Measurements from ENCODE around the gene XPO5. TPM values are rescaled to one million over a fixed set of nuclear protein-coding genes. Genes with fewer than 3 reads are reported as not detected.

Gene XPO5
- total RNA-seq, 2 experiments from 2014 or later: 58.5 to 74.9 TPM

DNA sequence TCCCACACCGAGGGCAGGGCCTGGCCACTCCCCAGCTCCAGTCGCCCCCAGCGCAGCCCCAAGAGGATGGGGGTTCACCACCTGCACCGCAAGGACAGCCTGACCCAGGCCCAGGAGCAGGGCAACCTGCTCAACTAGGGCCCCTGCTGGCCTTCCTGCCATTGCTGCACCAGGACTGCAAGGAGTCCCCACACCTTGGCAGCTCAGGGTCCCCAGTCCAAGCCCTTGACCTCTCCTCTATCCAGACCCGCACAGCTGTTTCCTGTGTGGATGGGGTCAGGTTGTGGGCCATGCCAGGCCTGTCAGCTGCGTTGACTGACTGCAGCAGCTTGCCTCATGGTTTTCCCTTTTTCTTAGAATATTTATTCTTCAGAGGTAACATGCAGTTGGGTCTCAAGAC, 70.1 kb downstream of the XPO5 start:
- Histone ChIP-seq H2AFZ (ENCODE audit: low read length) (no peak overlapping the region), H3K79me2 (ENCODE audit: insufficient read depth, low read depth, low read length) (no peaks in the 10 kb centered on the region), H4K20me1 (ENCODE audit: insufficient read depth, low read length) (no peaks in the 10 kb centered on the region), H3K9me3 (ENCODE audit: low read length) (no peaks in the 10 kb centered on the region), H3K36me3 (ENCODE audit: insufficient read depth, low read length) (peaks cover 40% of the 10 kb centered on the region), H3K4me2 (ENCODE audit: low read length) (no peak overlapping the region), H3K27ac (ENCODE audit: low read depth, low read length, poor library complexity, severe bottlenecking) (no peak overlapping the region), H3K9me2 (ENCODE audit: insufficient read depth, low read length) (no peaks in the 10 kb centered on the region), H3K4me1 (ENCODE audit: insufficient read depth, low read length, poor library complexity, severe bottlenecking) (no peaks in the 10 kb centered on the region), H3K4me3 (ENCODE audit: low read depth, low read length, poor library complexity, severe bottlenecking) (no peak overlapping the region)
- POLR2A ChIA-PET: interaction anchor here (0.6 to 1.5 kb wide), 4 partner anchors 28 to 555 kb away, joined by 3 to 7 read pairs (median 4); partner anchors contain the start of gene TJAP1
- intact Hi-C loops (cut with micrococcal nuclease; ENCODE audit: unreplicated experiment): loop anchor here (1.0 to 10.0 kb wide), 2 partner anchors 242 to 431 kb away; partner anchors contain the start of gene PTK7
- TF ChIP-seq EZH2phosphoT487 (IDR thresholded peaks at IDR 0.05; ENCODE audit: borderline replicate concordance, low read depth, low read length): no peak
- TF ChIP-seq, protein P1, sequence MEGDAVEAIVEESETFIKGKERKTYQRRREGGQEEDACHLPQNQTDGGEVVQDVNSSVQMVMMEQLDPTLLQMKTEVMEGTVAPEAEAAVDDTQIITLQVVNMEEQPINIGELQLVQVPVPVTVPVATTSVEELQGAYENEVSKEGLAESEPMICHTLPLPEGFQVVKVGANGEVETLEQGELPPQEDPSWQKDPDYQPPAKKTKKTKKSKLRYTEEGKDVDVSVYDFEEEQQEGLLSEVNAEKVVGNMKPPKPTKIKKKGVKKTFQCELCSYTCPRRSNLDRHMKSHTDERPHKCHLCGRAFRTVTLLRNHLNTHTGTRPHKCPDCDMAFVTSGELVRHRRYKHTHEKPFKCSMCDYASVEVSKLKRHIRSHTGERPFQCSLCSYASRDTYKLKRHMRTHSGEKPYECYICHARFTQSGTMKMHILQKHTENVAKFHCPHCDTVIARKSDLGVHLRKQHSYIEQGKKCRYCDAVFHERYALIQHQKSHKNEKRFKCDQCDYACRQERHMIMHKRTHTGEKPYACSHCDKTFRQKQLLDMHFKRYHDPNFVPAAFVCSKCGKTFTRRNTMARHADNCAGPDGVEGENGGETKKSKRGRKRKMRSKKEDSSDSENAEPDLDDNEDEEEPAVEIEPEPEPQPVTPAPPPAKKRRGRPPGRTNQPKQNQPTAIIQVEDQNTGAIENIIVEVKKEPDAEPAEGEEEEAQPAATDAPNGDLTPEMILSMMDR (conservative IDR thresholded peaks at IDR 0.05; ENCODE audit: low read length): no peak
- DNase-seq (ENCODE audit: low spot score): no peak
- CTCF ChIA-PET (ENCODE audit: unreplicated experiment): interaction anchor here (1.4 kb wide), 1 partner anchor 10 kb away, joined by 4 read pairs; no protein-coding TSS in a partner anchor
- no TSS peak for BruUV-seq (replicated peaks)

DNA sequence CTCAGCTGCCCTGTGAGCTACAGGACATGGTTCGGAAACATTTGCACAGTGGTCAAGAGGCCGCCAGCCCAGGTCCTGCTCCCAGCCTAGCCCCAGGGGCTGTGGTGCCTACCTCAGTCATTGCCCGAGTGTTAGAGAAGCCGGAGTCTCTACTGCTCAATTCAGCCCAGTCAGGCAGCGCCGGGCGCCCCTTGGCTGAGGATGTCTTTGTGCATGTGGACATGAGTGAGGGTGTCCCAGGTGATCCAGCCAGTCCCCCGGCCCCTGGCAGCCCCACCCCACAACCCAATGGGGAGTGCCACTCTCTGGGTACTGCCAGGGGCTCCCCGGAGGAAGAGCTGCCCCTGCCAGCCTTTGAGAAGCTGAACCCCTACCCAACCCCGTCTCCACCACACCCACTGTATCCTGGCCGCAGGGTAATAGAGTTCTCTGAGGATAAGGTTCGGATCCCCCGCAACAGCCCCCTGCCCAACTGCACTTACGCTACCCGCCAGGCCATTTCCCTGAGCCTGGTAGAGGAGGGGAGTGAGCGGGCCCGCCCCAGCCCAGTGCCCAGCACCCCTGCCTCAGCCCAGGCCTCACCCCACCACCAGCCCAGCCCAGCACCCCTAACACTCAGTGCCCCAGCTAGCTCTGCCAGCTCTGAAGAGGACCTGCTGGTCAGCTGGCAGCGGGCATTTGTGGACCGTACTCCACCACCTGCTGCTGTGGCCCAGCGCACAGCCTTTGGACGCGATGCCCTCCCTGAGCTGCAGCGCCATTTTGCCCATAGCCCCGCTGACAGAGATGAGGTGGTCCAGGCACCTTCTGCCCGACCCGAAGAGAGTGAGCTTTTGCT, 70.9 kb downstream of the XPO5 start:
- Histone ChIP-seq H3K4me1 (ENCODE audit: insufficient read depth, low read length, poor library complexity, severe bottlenecking) (no peaks in the 10 kb centered on the region), H3K4me2 (ENCODE audit: low read length) (no peak overlapping the region), H3K9me3 (ENCODE audit: low read length) (no peaks in the 10 kb centered on the region), H3K27ac (ENCODE audit: low read depth, low read length, poor library complexity, severe bottlenecking) (no peak overlapping the region), H3K36me3 (ENCODE audit: insufficient read depth, low read length) (peaks cover 42% of the 10 kb centered on the region), H4K20me1 (ENCODE audit: insufficient read depth, low read length) (no peaks in the 10 kb centered on the region), H3K79me2 (ENCODE audit: insufficient read depth, low read depth, low read length) (no peaks in the 10 kb centered on the region), H2AFZ (ENCODE audit: low read length) (no peak overlapping the region), H3K4me3 (ENCODE audit: low read depth, low read length, poor library complexity, severe bottlenecking) (no peak overlapping the region), H3K9me2 (ENCODE audit: insufficient read depth, low read length) (no peaks in the 10 kb centered on the region)
- DNase-seq (ENCODE audit: low spot score): no peak
- intact Hi-C loops (cut with micrococcal nuclease; ENCODE audit: unreplicated experiment): loop anchor here (10.0 kb wide), 1 partner anchor 430 kb away; the partner anchor contains the start of gene PTK7
- TF ChIP-seq EZH2phosphoT487 (IDR thresholded peaks at IDR 0.05; ENCODE audit: borderline replicate concordance, low read depth, low read length): no peak
- TF ChIP-seq, protein P1 (conservative IDR thresholded peaks at IDR 0.05; ENCODE audit: low read length): no peak
- POLR2A ChIA-PET: interaction anchor here (0.5 to 1.5 kb wide), 5 partner anchors 27 to 757 kb away, joined by 3 to 7 read pairs (median 4); partner anchors contain the start of gene TJAP1
- CTCF ChIA-PET (ENCODE audit: unreplicated experiment): no interaction called here
- BruUV-seq (replicated peaks): no TSS peak

Measured in OCI-LY7 (cell line).